ENCODE results near the gene CHST11.

DNA sequence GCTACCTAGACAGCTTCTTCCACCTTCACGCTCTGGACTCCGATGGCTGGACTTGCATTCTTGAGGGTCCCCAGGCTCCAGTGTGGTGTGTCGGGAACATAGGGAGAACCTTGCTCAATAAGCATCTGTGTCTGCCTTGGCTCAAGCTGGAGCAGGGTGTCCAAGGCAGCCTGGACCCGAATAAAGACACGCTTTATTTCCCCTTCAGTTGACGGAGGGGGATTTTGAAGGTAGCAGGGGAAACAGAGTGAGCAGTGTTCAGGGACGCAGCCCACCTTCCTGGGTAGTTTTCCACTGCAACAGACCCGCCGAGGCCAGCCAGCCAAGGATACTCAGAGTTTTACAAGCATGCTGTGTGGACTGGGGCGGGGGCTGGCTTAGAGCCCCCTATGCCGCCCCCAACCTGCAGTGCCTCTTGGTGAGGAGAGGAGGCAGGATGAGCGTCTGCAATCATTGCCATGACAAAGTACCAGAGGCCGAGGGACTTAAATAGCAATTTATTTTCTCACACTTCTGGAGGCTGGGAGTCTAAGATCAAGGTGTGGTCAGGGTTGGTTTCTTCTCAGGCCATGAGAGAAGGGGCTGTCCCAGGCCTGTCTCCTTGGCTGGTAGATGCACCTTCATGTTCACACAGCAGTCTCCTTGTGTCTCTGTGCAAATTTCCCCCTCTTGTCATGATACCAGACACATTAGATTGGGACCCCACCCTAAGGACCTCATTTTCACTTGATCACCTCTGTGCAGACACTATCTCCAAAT lies 201.2 kb downstream of the CHST11 start:
- no peak for TF ChIP-seq MXI1 (IDR thresholded peaks at IDR 0.05; ENCODE audit: borderline replicate concordance, low read depth, low read length)
- TF ChIP-seq, protein P1, sequence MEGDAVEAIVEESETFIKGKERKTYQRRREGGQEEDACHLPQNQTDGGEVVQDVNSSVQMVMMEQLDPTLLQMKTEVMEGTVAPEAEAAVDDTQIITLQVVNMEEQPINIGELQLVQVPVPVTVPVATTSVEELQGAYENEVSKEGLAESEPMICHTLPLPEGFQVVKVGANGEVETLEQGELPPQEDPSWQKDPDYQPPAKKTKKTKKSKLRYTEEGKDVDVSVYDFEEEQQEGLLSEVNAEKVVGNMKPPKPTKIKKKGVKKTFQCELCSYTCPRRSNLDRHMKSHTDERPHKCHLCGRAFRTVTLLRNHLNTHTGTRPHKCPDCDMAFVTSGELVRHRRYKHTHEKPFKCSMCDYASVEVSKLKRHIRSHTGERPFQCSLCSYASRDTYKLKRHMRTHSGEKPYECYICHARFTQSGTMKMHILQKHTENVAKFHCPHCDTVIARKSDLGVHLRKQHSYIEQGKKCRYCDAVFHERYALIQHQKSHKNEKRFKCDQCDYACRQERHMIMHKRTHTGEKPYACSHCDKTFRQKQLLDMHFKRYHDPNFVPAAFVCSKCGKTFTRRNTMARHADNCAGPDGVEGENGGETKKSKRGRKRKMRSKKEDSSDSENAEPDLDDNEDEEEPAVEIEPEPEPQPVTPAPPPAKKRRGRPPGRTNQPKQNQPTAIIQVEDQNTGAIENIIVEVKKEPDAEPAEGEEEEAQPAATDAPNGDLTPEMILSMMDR (conservative IDR thresholded peaks at IDR 0.05; ENCODE audit: low read depth, low read length): no peak
- no peak for TF ChIP-seq CEBPB (IDR thresholded peaks at IDR 0.05; ENCODE audit: low read depth, low read length)
